ENCODE measurements around the gene CCDC12.
A peak's percentile ranks its signal among the peaks of the same experiment; 100 is the strongest.

The CCDC12 gene

GRCh38 chr3:46971742-46972141 lies 4.8 kb downstream of the CCDC12 start:
- H3K36me3 ChIP-seq (replicated peaks; ENCODE audit: insufficient read depth, low read length): no peaks in the 10 kb centered on the region
- peak overlapping the region; percentile 10; the same call in 1 of the 2 replicates for H3K4me2 ChIP-seq (ENCODE audit: low read depth, low read length)
- peaks cover 35% of the 10 kb centered on the region for H3K4me1 ChIP-seq (ENCODE audit: low read length)

GRCh38 chr3:46971151-46971550 lies 5.4 kb downstream of the CCDC12 start:
- peak overlapping the region; percentile 27; the same call in 1 of the 2 replicates for H3K27ac ChIP-seq (ENCODE audit: low read length)
- no peaks in the 10 kb centered on the region for H3K9me2 ChIP-seq (replicated peaks; ENCODE audit: insufficient read depth, low read length)
- no peaks in the 10 kb centered on the region for H3K27me3 ChIP-seq (replicated peaks; ENCODE audit: insufficient read depth, low read length)
- H3K4me2 ChIP-seq (ENCODE audit: low read depth, low read length): peak overlapping the region; percentile 10; the same call in 1 of the 2 replicates
- H3K9ac ChIP-seq (ENCODE audit: low read length): no peak overlapping the region
- no peak overlapping the region for H2AFZ ChIP-seq (ENCODE audit: low read length)
- H3K36me3 ChIP-seq (replicated peaks; ENCODE audit: insufficient read depth, low read length): no peaks in the 10 kb centered on the region
- H3K4me1 ChIP-seq (ENCODE audit: low read length): peaks cover 35% of the 10 kb centered on the region
- TF ChIP-seq EZH2phosphoT487 (IDR thresholded peaks at IDR 0.05; ENCODE audit: low read length) (no peak), EZH2 (optimal IDR thresholded peaks at IDR 0.05; ENCODE audit: low read depth, low read length) (no peak), CTCF (IDR thresholded peaks at IDR 0.05; ENCODE audit: low read length) (no peak)
- H3F3A ChIP-seq (ENCODE audit: insufficient read depth, low read length): peaks cover 17% of the 10 kb centered on the region; the same call in 1 of the 2 replicates
- DNase-seq: no peak
- H3K9me3 ChIP-seq (replicated peaks; ENCODE audit: insufficient read depth, low read length): no peaks in the 10 kb centered on the region
- peaks cover 99% of the 10 kb centered on the region for H3K79me2 ChIP-seq (ENCODE audit: low read length)
- no peak overlapping the region for H3K4me3 ChIP-seq (ENCODE audit: low read length)
- H4K20me1 ChIP-seq (ENCODE audit: insufficient read depth, low read length): peaks cover 62% of the 10 kb centered on the region

More at GRCh38 chr3:46971742-46972141, 4.8 kb downstream of the CCDC12 start:
- no peaks in the 10 kb centered on the region for H3K9me2 ChIP-seq (replicated peaks; ENCODE audit: insufficient read depth, low read length)
- H4K20me1 ChIP-seq (ENCODE audit: insufficient read depth, low read length): peaks cover 58% of the 10 kb centered on the region
- H3K4me3 ChIP-seq (ENCODE audit: low read length): no peak overlapping the region
- H3K27me3 ChIP-seq (replicated peaks; ENCODE audit: insufficient read depth, low read length): no peaks in the 10 kb centered on the region
- no peak overlapping the region for H2AFZ ChIP-seq (ENCODE audit: low read length)
- H3K79me2 ChIP-seq (ENCODE audit: low read length): peaks cover 96% of the 10 kb centered on the region
- no peaks in the 10 kb centered on the region for H3K9me3 ChIP-seq (replicated peaks; ENCODE audit: insufficient read depth, low read length)
- DNase-seq: peak; percentile 41
- H3F3A ChIP-seq (ENCODE audit: insufficient read depth, low read length): peaks cover 17% of the 10 kb centered on the region; the same call in 1 of the 2 replicates
- no peak for TF ChIP-seq EZH2 (optimal IDR thresholded peaks at IDR 0.05; ENCODE audit: low read depth, low read length)
- no peak for TF ChIP-seq CTCF (IDR thresholded peaks at IDR 0.05; ENCODE audit: low read length)
- no peak for TF ChIP-seq EZH2phosphoT487 (IDR thresholded peaks at IDR 0.05; ENCODE audit: low read length)
- peak overlapping the region; percentile 27; the same call in 1 of the 2 replicates for H3K27ac ChIP-seq (ENCODE audit: low read length)
- no peak overlapping the region for H3K9ac ChIP-seq (ENCODE audit: low read length)

- Histone ChIP-seq H4K20me1 (ENCODE audit: insufficient read depth, low read length) (peaks cover 67% of the 10 kb centered on the region), H3K4me2 (ENCODE audit: low read depth, low read length) (no peak overlapping the region)
Observed at GRCh38 chr3:46970391-46971091, 6.0 kb downstream of the CCDC12 start.

More at GRCh38 chr3:46970391-46971091, 6.0 kb downstream of the CCDC12 start:
- no peak overlapping the region for H3K27ac ChIP-seq (ENCODE audit: low read length)
- H3K79me2 ChIP-seq (ENCODE audit: low read length): peaks cover 99% of the 10 kb centered on the region
- H3K4me1 ChIP-seq (ENCODE audit: low read length): peaks cover 35% of the 10 kb centered on the region
- TF ChIP-seq EZH2phosphoT487 (IDR thresholded peaks at IDR 0.05; ENCODE audit: low read length) (no peak), EZH2 (optimal IDR thresholded peaks at IDR 0.05; ENCODE audit: low read depth, low read length) (no peak), CTCF (IDR thresholded peaks at IDR 0.05; ENCODE audit: low read length) (no peak)
- H3K9me2 ChIP-seq (replicated peaks; ENCODE audit: insufficient read depth, low read length): no peaks in the 10 kb centered on the region
- no peak overlapping the region for H3K9ac ChIP-seq (ENCODE audit: low read length)
- H3K27me3 ChIP-seq (replicated peaks; ENCODE audit: insufficient read depth, low read length): no peaks in the 10 kb centered on the region
- no peak overlapping the region for H3K4me3 ChIP-seq (ENCODE audit: low read length)
- no peak overlapping the region for H2AFZ ChIP-seq (ENCODE audit: low read length)
- no peak for DNase-seq
- peaks cover 17% of the 10 kb centered on the region; the same call in 1 of the 2 replicates for H3F3A ChIP-seq (ENCODE audit: insufficient read depth, low read length)
- no peaks in the 10 kb centered on the region for H3K36me3 ChIP-seq (replicated peaks; ENCODE audit: insufficient read depth, low read length)
- H3K9me3 ChIP-seq (replicated peaks; ENCODE audit: insufficient read depth, low read length): no peaks in the 10 kb centered on the region
